SIG-M5 treated with dmso at 0.1 percent for 504 hours (cell line): ENCODE measurements around the gene FUT7.
"Not testable (repeated sequence)": the region's sequence is repeated elsewhere in the genome, so short reads cannot be mapped to it uniquely, and the experiment has no call there.

Experiments
- DNase-seq: peaks from one replicate; lab custom pipeline; 2025; ENCODE audit not compliant: unreplicated experiment; lab: John Stamatoyannopoulos, UW

Gene FUT7

DNA sequence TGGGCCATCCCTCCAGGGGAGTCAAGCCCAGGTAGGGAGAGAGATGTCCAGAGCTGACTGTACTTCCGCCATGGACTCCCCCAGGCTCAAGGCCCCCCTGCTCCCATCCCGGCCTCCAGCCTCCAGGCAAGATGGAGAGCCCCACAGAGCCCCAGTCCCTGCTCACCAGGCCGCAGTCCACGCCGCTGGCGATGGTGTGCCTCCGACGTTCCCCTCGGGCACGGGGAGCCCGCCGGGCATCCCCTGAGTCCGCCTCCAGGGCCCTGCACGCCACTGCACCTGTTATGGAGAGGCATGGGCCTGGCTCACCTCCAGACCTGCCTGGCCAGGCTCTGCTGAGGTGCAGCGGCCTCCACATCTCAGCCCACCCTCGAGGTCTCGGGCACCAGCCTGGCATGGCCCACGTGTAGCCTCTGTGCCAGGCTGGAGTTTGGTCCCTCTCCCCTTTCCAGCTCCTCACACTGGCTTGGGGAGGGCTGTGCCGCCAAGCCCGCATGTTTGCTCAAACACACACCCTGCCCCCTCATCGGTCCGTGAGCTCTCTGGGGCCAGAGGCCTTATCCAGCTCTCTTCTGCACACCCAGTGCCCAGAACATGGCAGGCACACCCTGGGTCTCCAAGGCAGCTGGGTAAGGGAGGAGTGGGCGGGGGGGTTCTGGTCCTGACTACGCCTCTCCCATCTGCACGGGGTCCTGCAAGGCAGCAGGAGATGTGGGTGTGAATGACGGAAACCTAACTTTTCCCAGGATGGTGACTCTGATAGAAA, 34.4 kb upstream of the FUT7 start:
- no peak for DNase-seq

- no peak for DNase-seq
Measured at GRCh38 chr9:137065336-137065967, 33.6 kb upstream of the FUT7 start.

GRCh38 chr9:137064880-137065164, 32.9 kb upstream of the FUT7 start:
- no peak for DNase-seq

- DNase-seq: peak; percentile 31
Measured at GRCh38 chr9:137064027-137064879, 32.4 kb upstream of the FUT7 start.

- no peak for DNase-seq
Measured at GRCh38 chr9:137063311-137064026, 31.6 kb upstream of the FUT7 start.

DNA sequence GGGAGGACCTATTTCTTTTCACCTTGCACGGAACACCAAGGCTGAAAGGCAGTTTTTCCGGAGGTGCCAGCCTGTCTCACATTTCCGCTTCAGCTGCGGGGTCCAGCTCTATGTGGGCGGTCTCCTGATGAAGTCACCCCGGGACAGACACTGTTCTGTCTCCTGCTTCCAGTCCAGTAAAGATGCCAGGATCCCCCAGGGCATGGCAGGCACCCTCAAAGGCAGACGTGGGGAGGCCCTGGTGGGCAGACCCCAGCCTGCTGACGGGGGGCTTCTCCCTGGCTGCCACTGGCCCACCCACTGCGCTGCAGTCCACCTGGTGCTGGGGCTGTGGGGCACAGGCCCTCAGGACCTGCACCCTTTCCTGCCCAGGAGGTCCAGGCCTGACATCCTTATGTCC, 30.9 kb upstream of the FUT7 start:
- DNase-seq: not testable (repeated sequence)

DNA sequence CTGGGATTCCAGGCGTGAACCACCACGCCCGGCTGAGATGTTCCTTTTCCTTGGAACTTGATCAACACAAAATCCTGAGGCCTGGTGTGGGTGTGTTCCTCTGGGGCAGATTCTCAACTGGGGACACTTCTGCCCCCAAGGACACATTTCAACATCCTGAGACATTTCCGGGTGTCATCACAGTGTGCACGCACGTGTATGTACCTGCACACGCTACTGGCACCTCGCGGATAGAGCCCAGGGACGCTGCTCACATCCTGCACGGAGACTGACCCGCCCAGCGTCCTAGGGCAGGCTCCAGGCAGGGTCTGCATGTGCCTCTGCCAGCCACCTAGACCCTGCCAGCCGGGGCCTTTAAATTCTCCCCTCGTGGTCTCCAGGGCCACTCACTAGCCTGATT, 30.5 kb upstream of the FUT7 start:
- DNase-seq: no peak

DNA sequence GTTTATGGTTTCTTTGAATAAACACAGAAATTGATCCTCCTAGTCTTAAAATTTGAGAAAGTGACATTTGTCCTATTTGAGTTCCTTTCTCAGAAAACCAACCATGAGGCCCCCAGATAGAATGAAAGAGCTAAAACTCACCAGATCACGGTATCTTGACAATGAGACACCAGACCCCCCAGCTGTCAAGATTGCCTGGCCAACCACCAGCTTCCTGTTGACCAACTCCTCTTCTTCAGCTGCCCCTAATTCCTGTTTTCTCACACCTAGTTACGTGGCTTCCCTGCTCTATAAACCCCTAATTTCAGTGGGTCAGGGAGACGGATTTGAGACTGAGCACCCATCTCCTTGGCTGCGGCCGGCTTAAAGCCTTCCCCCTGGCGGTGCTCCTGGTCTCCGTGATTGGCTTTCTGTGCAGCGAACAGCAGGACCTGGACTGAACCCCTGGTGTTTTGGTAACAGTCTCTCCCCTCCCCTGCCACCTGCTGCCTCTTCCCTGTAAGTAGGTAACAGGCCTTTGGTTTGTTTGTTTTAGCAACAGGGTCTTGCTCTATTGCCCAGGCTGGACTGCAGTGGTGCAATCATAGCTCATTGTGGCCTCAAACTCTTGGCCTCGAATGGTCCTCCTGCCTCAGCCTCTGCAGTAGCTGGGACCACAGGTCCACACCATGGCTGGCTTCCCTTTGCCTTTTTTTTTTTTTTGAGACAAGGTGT, 26.8 kb upstream of the FUT7 start:
- no peak for DNase-seq

GRCh38 chr9:137057545-137057944, 25.7 kb upstream of the FUT7 start:
- DNase-seq: no peak

GRCh38 chr9:137056739-137057415, 25.0 kb upstream of the FUT7 start:
- DNase-seq: no peak

- no peak for DNase-seq
Measured at GRCh38 chr9:137055385-137056364, 23.8 kb upstream of the FUT7 start.

DNA sequence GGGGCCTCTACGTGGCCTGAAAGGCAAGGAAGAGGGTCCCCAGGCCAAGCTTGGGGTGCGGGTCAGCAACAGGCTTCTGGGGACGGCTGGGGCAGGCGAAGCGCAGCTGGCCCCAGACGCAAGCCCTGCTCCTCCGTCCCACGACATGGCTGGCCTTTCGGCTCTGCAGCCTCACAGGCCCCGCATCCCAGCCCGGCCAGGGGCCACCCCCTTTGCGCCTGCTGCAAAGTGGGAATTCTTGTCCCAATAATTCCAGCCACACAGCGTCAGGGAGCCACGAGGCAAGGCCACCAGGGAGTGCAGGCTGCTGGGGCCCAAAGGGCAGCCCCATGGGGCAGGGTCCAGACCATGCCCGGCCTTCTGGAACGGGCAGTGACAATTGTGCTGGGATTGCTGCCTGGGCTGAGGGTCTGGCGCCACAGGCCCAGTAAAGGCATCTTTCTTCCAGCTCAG, 23.1 kb upstream of the FUT7 start:
- DNase-seq: no peak

GRCh38 chr9:137053944-137054931, 22.4 kb upstream of the FUT7 start, which contains the start of gene ENTPD2:
Gene ENTPD2, minus strand, starts transcription at chr9:137054061. Its CDS starts 64 bp downstream, at chr9:137053997.
- DNase-seq: no peak

GRCh38 chr9:137052998-137053943, 21.4 kb upstream of the FUT7 start:
- no peak for DNase-seq

DNA sequence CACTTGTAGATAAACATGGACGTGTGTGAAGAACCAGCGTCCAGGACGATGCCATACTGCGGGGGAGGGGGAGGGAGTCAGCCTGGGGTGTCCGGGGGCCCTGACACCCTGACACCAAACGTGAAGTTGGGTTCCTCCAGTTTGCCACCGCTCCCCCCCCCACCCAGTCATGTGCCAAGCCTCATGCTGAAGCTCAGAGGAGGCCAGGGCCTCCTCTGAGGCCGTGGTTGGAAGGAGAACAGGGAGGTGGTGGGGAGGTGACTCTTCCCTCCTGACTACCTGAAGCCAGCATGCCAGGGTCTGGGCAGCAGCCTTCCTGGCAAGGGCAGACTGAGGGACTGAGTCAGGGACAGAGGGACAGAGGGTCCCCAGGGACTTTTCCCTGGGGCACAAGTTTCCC, 20.4 kb upstream of the FUT7 start:
- no peak for DNase-seq

DNA sequence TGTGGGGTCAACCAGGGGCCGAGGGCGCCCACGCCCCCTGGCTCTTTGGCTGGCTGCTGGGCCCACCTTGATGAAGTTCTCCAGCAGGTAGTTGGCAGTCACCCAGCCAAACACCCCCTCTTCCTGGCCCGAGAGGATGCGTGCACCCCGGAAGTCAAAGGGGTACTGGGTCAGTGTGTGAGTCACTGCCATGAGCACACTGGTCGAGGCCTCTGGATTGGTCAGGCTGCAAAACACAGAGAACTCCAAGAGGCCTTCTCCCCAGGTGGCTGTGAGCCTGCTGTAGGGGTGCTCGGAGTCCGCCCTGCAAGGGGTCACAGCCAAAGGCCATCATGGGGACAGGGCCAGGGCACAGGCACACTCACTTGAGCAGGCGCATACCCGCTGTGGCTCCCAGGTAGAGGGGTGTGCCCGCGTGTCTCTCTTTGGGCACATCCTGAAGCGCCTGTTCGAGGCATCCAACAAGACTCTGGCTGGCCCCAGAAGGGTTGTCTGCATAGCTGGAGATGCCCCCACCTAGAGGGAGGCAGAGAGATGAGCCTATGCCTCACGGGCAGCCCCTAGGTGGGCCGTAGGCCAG, 19.3 kb upstream of the FUT7 start:
- no peak for DNase-seq
